Measurements from ENCODE around the gene TBC1D30. TPM values are rescaled to one million over a fixed set of nuclear protein-coding genes. Genes with fewer than 3 reads are reported as not detected.

The TBC1D30 gene
- total RNA-seq, 1 donor, result 0.72 TPM

DNA sequence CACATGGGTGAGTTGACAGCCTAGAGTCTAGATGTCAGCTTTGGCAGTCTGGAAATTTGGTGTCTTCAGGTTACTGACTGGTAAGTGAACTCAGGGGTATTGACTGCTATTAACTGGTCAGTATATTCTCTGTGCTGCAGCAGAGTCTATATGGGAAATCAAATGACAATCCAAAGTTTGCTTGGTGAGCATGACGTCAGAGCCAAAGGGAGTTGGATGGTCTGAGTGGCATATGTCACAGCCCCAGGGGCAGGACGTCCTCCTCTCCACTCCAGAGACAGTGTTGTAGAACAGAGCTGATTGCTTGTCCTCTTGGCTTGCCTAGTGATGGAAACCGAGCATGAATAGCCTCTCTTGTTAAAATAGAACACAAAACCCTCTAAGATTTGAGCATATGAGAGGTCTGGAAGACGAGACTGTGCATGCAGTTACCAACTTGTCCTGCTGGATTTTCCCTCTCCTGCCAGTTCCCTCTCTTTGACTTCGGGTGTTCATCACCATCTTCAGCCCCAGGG is 3.3 kb upstream of the TBC1D30 start:
- Histone ChIP-seq H3K4me3 (ENCODE audit: insufficient read depth, low read length) (no peak overlapping the region), H3K4me2 (ENCODE audit: insufficient read depth, low read length) (no peak overlapping the region), H4K20me1 (ENCODE audit: insufficient read depth, low read length) (no peaks in the 10 kb centered on the region), H3K9me3 (ENCODE audit: low read depth, low read length) (no peaks in the 10 kb centered on the region), H3K36me3 (ENCODE audit: insufficient read depth, low read length) (no peaks in the 10 kb centered on the region), H3K4me1 (ENCODE audit: insufficient read depth, low read length) (no peaks in the 10 kb centered on the region), H3K79me2 (ENCODE audit: insufficient read depth, low read length) (no peaks in the 10 kb centered on the region), H3K27me3 (ENCODE audit: insufficient read depth, low read length) (peaks cover 53% of the 10 kb centered on the region), H2AFZ (ENCODE audit: low read length) (no peak overlapping the region), H3K27ac (ENCODE audit: low read depth, low read length) (no peak overlapping the region)
- no peak for DNase-seq (ENCODE audit: insufficient read length, low spot score, missing footprints)
- TF ChIP-seq CTCF (IDR thresholded peaks at IDR 0.05; ENCODE audit: extremely low read depth, low read depth, low read length), result no peak

- DNase-seq (ENCODE audit: insufficient read length, low spot score, missing footprints), result no peak
- Histone ChIP-seq H3K9me3 (ENCODE audit: low read depth, low read length) (no peaks in the 10 kb centered on the region), H3K4me2 (ENCODE audit: insufficient read depth, low read length) (peak overlapping the region; percentile 59), H3K4me3 (ENCODE audit: insufficient read depth, low read length) (peak overlapping the region; percentile 54), H3K79me2 (ENCODE audit: insufficient read depth, low read length) (no peaks in the 10 kb centered on the region), H3K4me1 (ENCODE audit: insufficient read depth, low read length) (no peaks in the 10 kb centered on the region), H4K20me1 (ENCODE audit: insufficient read depth, low read length) (no peaks in the 10 kb centered on the region), H3K27ac (ENCODE audit: low read depth, low read length) (no peak overlapping the region), H2AFZ (ENCODE audit: low read length) (peak overlapping the region; percentile 34), H3K27me3 (ENCODE audit: insufficient read depth, low read length) (peaks cover 63% of the 10 kb centered on the region), H3K36me3 (ENCODE audit: insufficient read depth, low read length) (no peaks in the 10 kb centered on the region)
- no peak for TF ChIP-seq CTCF (IDR thresholded peaks at IDR 0.05; ENCODE audit: extremely low read depth, low read depth, low read length)
These were observed 332 bp upstream of the TBC1D30 start for GRCh38 chr12:64824130-64824499.

DNA sequence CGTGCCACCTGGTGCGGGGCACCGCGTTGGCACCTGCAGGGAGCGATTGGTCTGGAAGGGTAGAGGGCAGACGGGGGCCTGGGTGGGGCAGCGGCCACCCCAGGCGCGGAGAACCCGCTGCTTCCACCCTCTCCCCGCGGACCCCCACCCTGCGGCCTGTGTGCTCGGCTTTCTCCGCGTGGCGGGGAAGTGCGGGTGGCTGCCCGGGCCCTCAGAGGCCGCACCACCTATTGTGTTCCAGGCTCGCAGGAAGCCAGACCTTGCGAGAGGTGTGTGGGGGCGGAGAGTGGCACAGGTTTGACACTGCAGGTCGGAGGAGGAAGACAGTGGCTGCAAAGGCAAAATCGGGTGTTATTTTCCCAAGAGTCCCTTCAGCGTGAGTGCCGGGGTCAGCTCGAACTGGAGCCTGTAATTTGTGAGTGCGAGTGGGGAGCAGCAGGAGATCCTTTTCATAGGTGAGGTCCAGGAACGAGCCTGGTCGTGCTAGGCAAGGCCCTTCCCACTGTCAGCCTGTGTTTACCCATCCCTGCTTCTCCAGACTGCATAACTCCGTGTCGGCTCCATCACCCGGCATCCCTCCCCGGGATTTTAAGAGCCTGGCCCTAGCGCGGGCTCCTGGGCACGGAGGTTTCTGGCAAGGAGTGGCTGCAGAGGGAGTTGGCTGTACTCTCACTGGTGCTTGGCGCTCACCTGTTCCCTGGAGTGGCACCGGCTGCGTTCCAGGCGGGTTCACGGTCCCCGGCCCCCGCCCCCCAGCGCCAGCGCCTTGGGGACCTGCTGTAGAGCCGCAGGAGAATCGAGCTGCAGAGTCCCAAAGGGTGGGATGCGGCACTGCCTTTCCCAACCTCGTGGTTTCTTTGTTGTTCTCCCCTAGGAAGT is 935 bp downstream of the TBC1D30 start:
- no peak overlapping the region for H2AFZ ChIP-seq (ENCODE audit: low read length)
- no peak overlapping the region for H3K4me2 ChIP-seq (ENCODE audit: insufficient read depth, low read length)
- peaks cover 57% of the 10 kb centered on the region for H3K27me3 ChIP-seq (ENCODE audit: insufficient read depth, low read length)
- no peaks in the 10 kb centered on the region for H3K36me3 ChIP-seq (ENCODE audit: insufficient read depth, low read length)
- H3K27ac ChIP-seq (ENCODE audit: low read depth, low read length), result no peak overlapping the region
- no peak for DNase-seq (ENCODE audit: insufficient read length, low spot score, missing footprints)
- no peaks in the 10 kb centered on the region for H4K20me1 ChIP-seq (ENCODE audit: insufficient read depth, low read length)
- H3K4me1 ChIP-seq (ENCODE audit: insufficient read depth, low read length), result no peaks in the 10 kb centered on the region
- no peaks in the 10 kb centered on the region for H3K9me3 ChIP-seq (ENCODE audit: low read depth, low read length)
- no peak overlapping the region for H3K4me3 ChIP-seq (ENCODE audit: insufficient read depth, low read length)
- H3K79me2 ChIP-seq (ENCODE audit: insufficient read depth, low read length), result no peaks in the 10 kb centered on the region
- TF ChIP-seq CTCF (IDR thresholded peaks at IDR 0.05; ENCODE audit: extremely low read depth, low read depth, low read length), result no peak

DNA sequence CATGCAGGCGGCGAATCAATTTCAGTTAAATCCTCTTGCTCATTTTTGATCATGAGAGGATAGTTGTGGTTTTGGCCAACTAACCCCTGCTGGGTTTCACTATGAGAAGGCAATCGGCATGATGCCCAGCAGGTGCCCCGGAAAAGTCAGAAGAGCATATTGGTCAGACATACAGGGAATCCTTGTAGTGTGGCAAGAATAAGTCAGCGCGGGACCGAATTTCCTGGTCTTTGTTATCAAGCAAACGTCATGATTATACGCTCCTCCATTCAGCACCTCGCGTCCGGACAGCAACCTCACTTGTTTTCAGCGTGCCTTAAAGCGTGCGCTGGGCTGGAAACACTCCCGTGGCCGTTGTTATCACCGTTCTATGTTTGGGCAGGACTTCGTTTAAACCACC is 1.8 kb downstream of the TBC1D30 start:
- Histone ChIP-seq H3K79me2 (ENCODE audit: insufficient read depth, low read length) (no peaks in the 10 kb centered on the region), H3K4me1 (ENCODE audit: insufficient read depth, low read length) (no peaks in the 10 kb centered on the region), H3K36me3 (ENCODE audit: insufficient read depth, low read length) (no peaks in the 10 kb centered on the region), H3K27ac (ENCODE audit: low read depth, low read length) (no peak overlapping the region), H4K20me1 (ENCODE audit: insufficient read depth, low read length) (no peaks in the 10 kb centered on the region), H3K4me2 (ENCODE audit: insufficient read depth, low read length) (no peak overlapping the region), H2AFZ (ENCODE audit: low read length) (no peak overlapping the region), H3K9me3 (ENCODE audit: low read depth, low read length) (no peaks in the 10 kb centered on the region), H3K27me3 (ENCODE audit: insufficient read depth, low read length) (peaks cover 53% of the 10 kb centered on the region), H3K4me3 (ENCODE audit: insufficient read depth, low read length) (no peak overlapping the region)
- peak; percentile 78 for DNase-seq (ENCODE audit: insufficient read length, low spot score, missing footprints)
- no peak for TF ChIP-seq CTCF (IDR thresholded peaks at IDR 0.05; ENCODE audit: extremely low read depth, low read depth, low read length)
